ENCODE results near the gene TRPM3. TPM values are rescaled to one million over a fixed set of nuclear protein-coding genes. Genes with fewer than 3 reads are reported as not detected.

The TRPM3 gene
- total RNA-seq, 4 donors from 2014 or later: 0.11 to 1.3 (median 0.21) TPM

GRCh38 chr9:70933321-70933720, 188.1 kb downstream of the TRPM3 start:
- Histone ChIP-seq H3K9me3 (no peaks in the 10 kb centered on the region), H3K27ac (no peak overlapping the region), H3K4me1 (no peaks in the 10 kb centered on the region), H3K4me3 (no peak overlapping the region), H3K36me3 (no peaks in the 10 kb centered on the region), H3K27me3 (no peaks in the 10 kb centered on the region)
- no peak for DNase-seq (ENCODE audit: low spot score in 2 of 2)
- 53% methylated on average over 1 of the region's 1 CpG for WGBS
- no peak for TF ChIP-seq CTCF (IDR thresholded peaks at IDR 0.05)
- TF ChIP-seq POLR2AphosphoS5 (IDR thresholded peaks at IDR 0.05): no peak
- no peak for TF ChIP-seq EP300 (IDR thresholded peaks at IDR 0.05)
- TF ChIP-seq POLR2A (IDR thresholded peaks at IDR 0.05): no peak

GRCh38 chr9:70932097-70932496, 189.3 kb downstream of the TRPM3 start:
- no peak for DNase-seq (ENCODE audit: low spot score in 2 of 2)
- no peaks in the 10 kb centered on the region for H3K9me3 ChIP-seq
- no peaks in the 10 kb centered on the region for H3K4me1 ChIP-seq
- no peaks in the 10 kb centered on the region for H3K36me3 ChIP-seq
- H3K27me3 ChIP-seq: no peaks in the 10 kb centered on the region
- TF ChIP-seq CTCF (IDR thresholded peaks at IDR 0.05) (no peak), EP300 (IDR thresholded peaks at IDR 0.05) (no peak), POLR2A (IDR thresholded peaks at IDR 0.05) (no peak), POLR2AphosphoS5 (IDR thresholded peaks at IDR 0.05) (no peak)
- 92% methylated on average over 1 of the region's 1 CpG for WGBS
- H3K27ac ChIP-seq: no peak overlapping the region
- no peak overlapping the region for H3K4me3 ChIP-seq

GRCh38 chr9:70927530-70927929, 193.9 kb downstream of the TRPM3 start:
- Histone ChIP-seq H3K27ac (no peak overlapping the region), H3K4me1 (peaks cover 7% of the 10 kb centered on the region), H3K36me3 (no peaks in the 10 kb centered on the region), H3K4me3 (no peak overlapping the region), H3K27me3 (no peaks in the 10 kb centered on the region), H3K9me3 (no peaks in the 10 kb centered on the region)
- 82% methylated on average over 2 of the region's 2 CpGs for WGBS
- no peak for TF ChIP-seq CTCF (IDR thresholded peaks at IDR 0.05)
- no peak for TF ChIP-seq EP300 (IDR thresholded peaks at IDR 0.05)
- no peak for TF ChIP-seq POLR2AphosphoS5 (IDR thresholded peaks at IDR 0.05)
- TF ChIP-seq POLR2A (IDR thresholded peaks at IDR 0.05): no peak
- no peak for DNase-seq (ENCODE audit: low spot score in 2 of 2)

- H3K4me1 ChIP-seq: peaks cover 7% of the 10 kb centered on the region
- WGBS: 9% methylated on average over 9 of the region's 9 CpGs
- H3K36me3 ChIP-seq: no peaks in the 10 kb centered on the region
- no peaks in the 10 kb centered on the region for H3K27me3 ChIP-seq
- no peaks in the 10 kb centered on the region for H3K9me3 ChIP-seq
- H3K4me3 ChIP-seq: peak overlapping the region; percentile 1
- H3K27ac ChIP-seq: peak overlapping the region; percentile 8
- no peak for DNase-seq (ENCODE audit: low spot score in 2 of 2)
- TF ChIP-seq POLR2A (IDR thresholded peaks at IDR 0.05) (no peak), CTCF (IDR thresholded peaks at IDR 0.05) (peak; percentile 33 to 69), EP300 (IDR thresholded peaks at IDR 0.05) (no peak), POLR2AphosphoS5 (IDR thresholded peaks at IDR 0.05) (no peak)
Measured at GRCh38 chr9:70924895-70925547, 196.4 kb downstream of the TRPM3 start.

- Histone ChIP-seq H3K27ac (no peak overlapping the region), H3K4me1 (peaks cover 7% of the 10 kb centered on the region), H3K9me3 (no peaks in the 10 kb centered on the region), H3K36me3 (no peaks in the 10 kb centered on the region), H3K4me3 (peak overlapping the region; percentile 1), H3K27me3 (no peaks in the 10 kb centered on the region)
- 27% methylated on average over 6 of the region's 6 CpGs for WGBS
- DNase-seq (ENCODE audit: low spot score in 2 of 2): no peak
- TF ChIP-seq POLR2AphosphoS5 (IDR thresholded peaks at IDR 0.05): no peak
Measured at GRCh38 chr9:70924380-70924779, 197.0 kb downstream of the TRPM3 start.

GRCh38 chr9:70923961-70924360, 197.5 kb downstream of the TRPM3 start:
- TF ChIP-seq CTCF (IDR thresholded peaks at IDR 0.05): no peak
- TF ChIP-seq EP300 (IDR thresholded peaks at IDR 0.05): no peak
- TF ChIP-seq POLR2A (IDR thresholded peaks at IDR 0.05): no peak
- no peak for TF ChIP-seq POLR2AphosphoS5 (IDR thresholded peaks at IDR 0.05)
- no peak for DNase-seq (ENCODE audit: low spot score in 2 of 2)
- peaks cover 7% of the 10 kb centered on the region for H3K4me1 ChIP-seq
- no peaks in the 10 kb centered on the region for H3K9me3 ChIP-seq
- H3K27ac ChIP-seq: no peak overlapping the region
- WGBS: 18% methylated on average over 1 of the region's 1 CpG
- no peaks in the 10 kb centered on the region for H3K27me3 ChIP-seq
- H3K4me3 ChIP-seq: no peak overlapping the region
- no peaks in the 10 kb centered on the region for H3K36me3 ChIP-seq
